ENCODE data around the gene RNF31.

RNF31 gene

GRCh38 chr14:24138396-24139271, 8.7 kb upstream of the RNF31 start:
- DNase-seq, result no peak

GRCh38 chr14:24139272-24139934, 7.9 kb upstream of the RNF31 start:
- no peak for DNase-seq

DNA sequence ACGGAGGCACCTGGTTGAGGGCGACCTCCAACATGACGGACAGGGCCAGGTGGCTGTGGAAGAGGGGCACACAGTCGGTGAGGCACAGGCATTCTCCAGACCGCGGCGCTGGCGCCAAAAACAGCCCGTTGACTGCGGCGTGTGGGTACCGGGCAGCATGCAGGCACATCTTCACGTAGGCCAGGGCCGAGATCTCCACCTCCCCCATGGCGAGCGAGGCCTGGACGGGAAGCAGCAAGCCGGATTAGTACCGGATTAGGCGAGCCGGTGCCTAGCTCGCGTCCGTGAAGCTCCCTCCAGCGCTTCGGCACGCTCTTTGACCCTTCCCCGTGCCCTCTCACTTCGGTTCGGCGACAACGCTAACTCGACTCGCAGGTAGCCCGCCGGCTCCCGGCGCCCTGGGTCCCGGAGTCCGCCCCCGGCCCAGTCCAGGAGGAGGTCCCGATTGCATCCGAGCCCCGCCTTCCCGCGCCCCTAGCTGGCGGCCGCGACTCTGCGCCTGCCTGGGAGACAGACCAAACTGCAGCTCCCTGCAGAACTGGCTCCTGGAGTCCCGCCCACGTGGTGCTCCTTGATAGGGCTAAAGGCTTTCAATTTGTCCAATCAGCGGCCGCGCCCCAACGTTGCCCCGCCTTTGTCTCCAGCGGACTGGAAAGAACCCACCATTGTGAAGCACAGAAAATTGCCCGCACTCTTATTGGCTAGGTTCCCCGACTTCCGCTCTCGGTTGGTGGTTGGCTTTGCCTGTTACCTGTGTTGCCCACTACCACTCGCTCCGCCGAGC, 6.0 kb upstream of the RNF31 start, which contains the start of gene EMC9:
TSS of gene EMC9 (minus strand) at position 495 of the 784 bp plus-strand sequence. CDS start at position 208, 287 bp downstream.
- DNase-seq, result peak; percentile 100

DNA sequence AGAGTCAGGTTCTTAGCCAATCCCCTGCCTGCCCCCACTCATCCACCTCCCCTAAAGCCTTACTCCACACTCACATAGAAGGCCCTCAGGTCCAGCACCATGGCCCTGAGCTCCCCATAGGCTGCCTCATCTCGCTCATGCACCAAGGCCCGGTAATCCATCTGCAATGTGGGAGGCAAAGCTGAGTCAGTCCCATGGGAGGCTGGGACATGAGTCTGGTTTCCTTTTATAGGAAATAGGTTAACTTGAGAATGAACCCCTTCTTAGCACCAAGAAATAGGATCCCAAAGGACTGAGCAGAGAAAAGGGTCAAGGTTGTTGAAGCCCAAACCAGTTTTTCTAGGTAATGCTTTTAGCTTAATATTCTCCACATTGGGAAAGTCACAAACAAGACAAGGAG, 3.8 kb upstream of the RNF31 start:
- no peak for DNase-seq

GRCh38 chr14:24144451-24144850, 2.8 kb upstream of the RNF31 start:
- no peak for DNase-seq

DNA sequence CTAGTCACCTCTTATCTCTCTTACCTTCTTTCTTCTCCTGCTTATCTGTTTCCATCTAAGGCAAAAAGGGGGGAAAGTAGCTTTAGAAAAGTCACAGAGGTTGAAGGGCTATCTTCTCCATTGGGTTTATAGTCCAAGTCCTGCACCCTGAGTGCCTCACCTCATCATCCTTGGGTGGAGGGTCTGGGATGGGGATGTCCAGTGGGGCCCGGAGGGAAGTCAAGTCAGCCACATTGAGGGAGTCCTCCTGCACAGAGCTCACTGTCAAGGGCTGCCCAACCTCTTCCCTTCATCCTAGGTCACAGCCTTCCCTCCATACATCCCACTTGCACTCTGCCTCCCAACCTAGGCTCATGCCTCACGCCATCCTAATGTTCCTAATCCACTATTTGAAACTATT, 2.1 kb upstream of the RNF31 start:
- no peak for DNase-seq

DNA sequence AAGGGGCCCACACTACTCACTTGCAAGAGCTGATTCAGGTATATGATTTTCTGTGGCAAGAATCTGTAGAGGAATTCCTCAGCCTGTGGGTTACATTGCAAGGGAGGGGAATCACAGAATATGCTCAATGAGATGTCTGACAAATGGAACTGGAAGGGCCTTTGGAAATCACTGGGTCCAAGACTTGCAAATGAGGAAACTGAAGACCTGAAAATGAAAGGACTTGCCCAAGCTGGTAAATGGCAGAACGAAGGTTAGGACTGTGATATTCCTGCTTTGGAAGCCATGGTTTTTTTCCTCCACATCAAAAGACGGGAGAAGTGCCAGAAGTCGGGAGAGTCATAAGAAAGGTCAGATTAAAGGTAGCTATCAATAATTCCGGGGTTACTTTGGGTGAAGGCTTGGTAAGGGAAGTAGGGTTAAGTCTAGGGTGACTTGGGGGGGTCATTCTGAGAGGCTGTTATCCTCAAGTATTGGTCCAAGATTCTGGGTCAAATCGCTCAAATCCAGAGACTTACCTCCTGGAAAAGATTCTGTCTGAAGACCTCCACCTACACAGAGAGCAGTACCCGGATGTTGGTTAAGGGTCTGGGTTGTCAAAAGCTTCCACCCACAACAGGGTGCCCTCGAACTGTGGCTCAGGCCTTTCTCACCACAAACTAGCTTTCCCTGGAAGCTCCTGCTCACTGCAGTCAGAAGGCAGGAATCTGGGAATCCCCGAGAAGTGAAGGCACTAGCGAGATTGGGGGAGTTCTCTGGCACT, 1.4 kb upstream of the RNF31 start:
- DNase-seq, result no peak

DNA sequence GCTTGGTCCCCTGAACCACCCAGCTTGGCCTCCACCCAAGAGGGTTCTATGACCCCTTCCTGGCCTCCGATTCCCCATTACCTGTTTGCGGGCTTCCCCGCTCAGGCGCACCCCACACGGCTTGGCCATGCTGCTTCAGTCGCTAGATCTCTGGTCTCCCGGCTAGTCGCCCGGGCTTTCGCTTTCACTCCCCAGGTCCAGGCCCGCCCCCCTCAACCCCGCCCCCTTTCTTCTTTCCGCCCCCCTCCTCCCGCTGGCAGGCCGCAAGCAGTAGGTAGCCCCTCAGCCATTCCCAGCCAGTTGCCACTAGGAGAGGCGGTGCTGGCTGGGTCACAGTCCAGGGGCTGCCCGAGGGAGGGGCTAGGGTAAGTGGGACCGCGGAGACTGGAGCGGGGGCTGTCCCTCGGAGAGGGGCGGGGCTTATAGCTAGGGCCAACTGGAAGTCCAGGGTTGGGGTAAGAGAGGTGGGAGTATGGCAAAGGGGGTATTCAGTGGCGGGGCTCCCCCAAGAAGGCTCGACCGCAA, 783 bp upstream of the RNF31 start, which contains the start of gene PSME2:
TSS of gene PSME2 (minus strand) at position 158 of the 525 bp plus-strand sequence. CDS start at position 129, 29 bp downstream.
- DNase-seq, result peak; percentile 100

- DNase-seq, result no peak
Observed at GRCh38 chr14:24147761-24148428, 597 bp downstream of the RNF31 start.

GRCh38 chr14:24149302-24149969, 2.1 kb downstream of the RNF31 start:
- DNase-seq, result no peak

DNA sequence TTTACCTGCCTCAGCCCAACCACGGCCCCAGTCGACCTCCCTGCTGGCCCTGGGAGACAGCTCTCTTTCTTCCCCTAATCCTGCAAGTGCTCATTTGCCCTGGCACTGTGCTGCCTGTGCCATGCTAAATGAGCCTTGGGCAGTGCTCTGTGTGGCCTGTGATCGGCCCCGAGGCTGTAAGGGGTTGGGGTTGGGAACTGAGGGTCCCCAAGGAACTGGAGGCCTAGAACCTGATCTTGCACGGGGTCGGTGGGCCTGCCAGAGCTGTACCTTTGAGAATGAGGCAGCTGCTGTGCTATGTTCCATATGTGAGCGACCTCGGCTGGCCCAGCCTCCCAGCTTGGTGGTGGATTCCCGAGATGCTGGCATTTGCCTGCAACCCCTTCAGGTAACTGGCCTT, 2.8 kb downstream of the RNF31 start:
- DNase-seq, result no peak

GRCh38 chr14:24150567-24150966, 3.3 kb downstream of the RNF31 start:
- DNase-seq, result no peak

DNA sequence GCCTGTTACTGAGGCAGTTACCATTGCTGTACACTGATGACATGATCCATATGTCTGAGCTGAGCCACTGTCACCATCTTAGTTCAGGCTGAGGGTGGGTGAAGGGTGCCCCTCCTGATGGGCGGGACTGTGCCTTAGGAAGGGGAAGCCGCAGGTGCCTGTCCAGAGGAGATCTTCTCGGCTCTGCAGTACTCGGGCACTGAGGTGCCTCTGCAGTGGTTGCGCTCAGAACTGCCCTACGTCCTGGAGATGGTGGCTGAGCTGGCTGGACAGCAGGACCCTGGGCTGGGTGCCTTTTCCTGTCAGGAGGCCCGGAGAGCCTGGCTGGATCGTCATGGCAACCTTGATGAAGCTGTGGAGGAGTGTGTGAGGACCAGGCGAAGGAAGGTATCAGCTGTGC, 3.7 kb downstream of the RNF31 start:
- no peak for DNase-seq

GRCh38 chr14:24151404-24152080, 4.2 kb downstream of the RNF31 start:
- no peak for DNase-seq

DNA sequence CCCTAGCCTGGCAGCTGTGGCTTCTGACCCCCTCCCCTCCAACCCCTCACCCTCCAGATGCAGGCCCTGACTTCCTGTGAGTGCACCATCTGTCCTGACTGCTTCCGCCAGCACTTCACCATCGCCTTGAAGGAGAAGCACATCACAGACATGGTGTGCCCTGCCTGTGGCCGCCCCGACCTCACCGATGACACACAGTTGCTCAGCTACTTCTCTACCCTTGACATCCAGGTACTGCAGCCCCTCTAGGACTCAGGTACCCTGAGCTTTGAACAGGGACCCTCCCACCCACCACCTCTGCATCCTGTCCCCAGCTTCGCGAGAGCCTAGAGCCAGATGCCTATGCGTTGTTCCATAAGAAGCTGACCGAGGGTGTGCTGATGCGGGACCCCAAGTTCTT, 7.8 kb downstream of the RNF31 start:
- no peak for DNase-seq

- no peak for DNase-seq
Observed at GRCh38 chr14:24156840-24157239, 9.5 kb downstream of the RNF31 start.

GRCh38 chr14:24157331-24157730, 10.0 kb downstream of the RNF31 start:
- no peak for DNase-seq

DNA sequence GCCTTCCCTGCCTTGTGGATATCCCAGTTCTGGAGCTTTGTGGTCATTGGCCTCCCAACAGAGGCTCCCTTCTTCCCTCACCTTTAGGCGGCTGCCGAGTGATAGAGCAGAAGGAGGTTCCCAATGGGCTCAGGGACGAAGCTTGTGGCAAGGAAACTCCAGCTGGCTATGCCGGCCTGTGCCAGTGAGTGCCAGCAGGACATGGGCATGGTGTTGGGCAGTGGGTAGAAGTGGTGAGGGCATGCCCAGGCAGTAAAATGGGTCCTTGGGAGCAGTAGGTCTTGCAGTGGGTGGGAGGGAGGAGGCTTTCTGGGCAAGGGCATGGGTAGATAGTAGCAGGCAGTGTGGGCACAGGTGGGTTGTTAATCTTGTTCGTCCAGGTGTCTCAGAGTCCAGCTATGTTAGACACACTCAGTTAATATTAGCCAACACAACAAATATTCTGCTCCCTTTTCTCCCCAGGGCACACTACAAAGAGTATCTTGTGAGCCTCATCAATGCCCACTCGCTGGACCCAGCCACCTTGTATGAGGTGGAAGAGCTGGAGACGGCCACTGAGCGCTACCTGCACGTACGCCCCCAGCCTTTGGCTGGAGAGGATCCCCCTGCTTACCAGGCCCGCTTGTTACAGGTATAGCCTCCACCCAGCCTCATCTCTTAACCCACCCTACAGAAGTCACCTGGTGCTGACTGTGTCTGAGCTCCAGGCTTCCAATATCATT, 12.6 kb downstream of the RNF31 start:
- DNase-seq, result no peak

GRCh38 chr14:24160499-24160849, 13.2 kb downstream of the RNF31 start:
- no peak for DNase-seq

Measured in islet precursor cell (in vitro differentiated cells).